Measurements from ENCODE around the gene TCIRG1.

DNA sequence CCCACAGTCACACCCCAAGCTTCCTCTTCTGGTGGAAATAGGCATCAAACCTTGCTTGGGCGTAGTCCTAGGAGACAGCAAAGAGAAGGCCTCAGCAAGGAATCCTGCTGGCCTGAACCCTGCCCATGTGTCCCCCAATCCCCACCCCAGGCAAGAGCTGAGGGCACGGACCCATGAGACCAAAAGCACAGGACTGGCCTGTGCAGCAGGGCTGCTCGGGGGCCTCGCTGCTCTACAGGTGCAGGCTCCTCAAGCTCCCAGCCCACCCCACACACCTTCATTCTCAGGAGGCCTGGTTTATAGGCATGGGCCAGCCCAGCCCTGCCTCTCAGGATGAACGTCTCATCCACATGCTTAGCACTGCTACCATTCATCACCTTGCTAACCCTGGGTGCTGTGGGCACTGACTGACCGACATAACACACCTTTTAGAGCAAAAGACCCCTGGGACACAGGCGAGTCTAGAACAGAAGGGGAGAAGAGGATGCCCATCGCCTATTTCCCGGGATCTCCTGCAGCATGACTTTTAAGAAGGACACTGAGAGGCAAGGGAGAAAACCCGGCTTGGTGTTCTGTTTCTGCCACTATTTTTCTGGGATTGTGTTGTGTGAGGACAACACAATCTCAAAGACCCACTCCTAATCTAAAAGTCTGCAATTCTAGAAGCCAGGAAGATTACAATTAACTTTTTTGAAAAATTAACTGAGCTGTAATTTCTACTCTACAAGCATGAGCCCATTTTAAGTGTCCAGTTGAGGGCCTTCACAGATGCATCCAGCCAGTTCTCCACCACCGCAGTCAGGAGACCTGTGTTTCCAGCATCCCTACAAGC is 15.4 kb downstream of the TCIRG1 start:
- TF ChIP-seq, protein P1, sequence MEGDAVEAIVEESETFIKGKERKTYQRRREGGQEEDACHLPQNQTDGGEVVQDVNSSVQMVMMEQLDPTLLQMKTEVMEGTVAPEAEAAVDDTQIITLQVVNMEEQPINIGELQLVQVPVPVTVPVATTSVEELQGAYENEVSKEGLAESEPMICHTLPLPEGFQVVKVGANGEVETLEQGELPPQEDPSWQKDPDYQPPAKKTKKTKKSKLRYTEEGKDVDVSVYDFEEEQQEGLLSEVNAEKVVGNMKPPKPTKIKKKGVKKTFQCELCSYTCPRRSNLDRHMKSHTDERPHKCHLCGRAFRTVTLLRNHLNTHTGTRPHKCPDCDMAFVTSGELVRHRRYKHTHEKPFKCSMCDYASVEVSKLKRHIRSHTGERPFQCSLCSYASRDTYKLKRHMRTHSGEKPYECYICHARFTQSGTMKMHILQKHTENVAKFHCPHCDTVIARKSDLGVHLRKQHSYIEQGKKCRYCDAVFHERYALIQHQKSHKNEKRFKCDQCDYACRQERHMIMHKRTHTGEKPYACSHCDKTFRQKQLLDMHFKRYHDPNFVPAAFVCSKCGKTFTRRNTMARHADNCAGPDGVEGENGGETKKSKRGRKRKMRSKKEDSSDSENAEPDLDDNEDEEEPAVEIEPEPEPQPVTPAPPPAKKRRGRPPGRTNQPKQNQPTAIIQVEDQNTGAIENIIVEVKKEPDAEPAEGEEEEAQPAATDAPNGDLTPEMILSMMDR (IDR thresholded peaks at IDR 0.05), result no peak
- TF ChIP-seq, protein P2, sequence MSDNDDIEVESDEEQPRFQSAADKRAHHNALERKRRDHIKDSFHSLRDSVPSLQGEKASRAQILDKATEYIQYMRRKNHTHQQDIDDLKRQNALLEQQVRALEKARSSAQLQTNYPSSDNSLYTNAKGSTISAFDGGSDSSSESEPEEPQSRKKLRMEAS (IDR thresholded peaks at IDR 0.05), result no peak
- TF ChIP-seq RAD21 (conservative IDR thresholded peaks at IDR 0.05 in 1 of 2, IDR thresholded peaks at IDR 0.05 in 1 of 2) (no peak), POLR2AphosphoS2 (conservative IDR thresholded peaks at IDR 0.05; ENCODE audit: low read length) (no peak), POLR2A (IDR thresholded peaks at IDR 0.05; ENCODE audit: low read length) (no peak), SREBF2 (IDR thresholded peaks at IDR 0.05) (no peak)

All from A549 (cell line).